Panc1 (cell line): Measurements from ENCODE around the gene KCNQ1.

Source experiments
- CTCF ChIP-seq: fragments of 450-650 bp; IDR thresholded peaks from 2 replicates; pipeline ENCODE4 v1.5.1; 2017; ENCODE audit warnings: mild to moderate bottlenecking
- SIN3A ChIP-seq: IDR thresholded peaks from 2 replicates; pipeline ENCODE4 v1.6.1; 2012; ENCODE audit warnings: low read depth, mild to moderate bottlenecking, low read length, moderate library complexity, borderline replicate concordance; ENCODE audit not compliant: insufficient read depth
- TF ChIP-seq, protein P1 (sequence below), 2 experiments: IDR thresholded peaks; 2 replicates each; pipeline ENCODE4 v1.6.1; 2011 to 2012; ENCODE audit warnings: low read depth in 2 of 2, control low read depth in 1 of 2, low read length in 1 of 2, mild to moderate bottlenecking in 1 of 2, moderate library complexity in 1 of 2; ENCODE audit not compliant: insufficient read depth in 1 of 2

DNA sequence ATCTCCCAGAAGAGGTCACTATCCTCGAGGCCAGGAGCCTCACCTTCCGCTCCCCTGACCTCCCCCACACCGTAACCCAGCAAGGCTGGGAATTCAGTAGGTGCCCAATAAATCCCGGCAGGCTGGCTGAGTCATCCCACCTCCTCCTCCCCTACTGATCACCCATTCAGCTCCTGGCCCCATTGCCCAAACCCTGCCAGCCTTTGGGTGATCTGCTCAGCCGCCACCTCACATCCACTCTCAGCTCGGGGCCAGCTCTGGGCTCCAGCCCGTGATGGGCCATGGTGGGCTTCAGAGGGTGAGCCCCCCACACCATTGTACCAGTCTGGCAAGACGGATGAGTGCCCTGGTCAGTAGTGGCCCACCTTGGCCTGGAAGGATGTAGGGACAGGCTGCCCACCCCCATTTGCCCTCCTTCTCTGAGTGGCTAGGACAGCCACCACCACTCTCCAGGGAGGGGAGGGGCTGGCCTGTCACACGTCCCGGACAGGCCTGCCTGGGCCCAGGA, 8.7 kb upstream of the KCNQ1 start:
- TF ChIP-seq CTCF (no peak), SIN3A (no peak)
- TF ChIP-seq, protein P1, sequence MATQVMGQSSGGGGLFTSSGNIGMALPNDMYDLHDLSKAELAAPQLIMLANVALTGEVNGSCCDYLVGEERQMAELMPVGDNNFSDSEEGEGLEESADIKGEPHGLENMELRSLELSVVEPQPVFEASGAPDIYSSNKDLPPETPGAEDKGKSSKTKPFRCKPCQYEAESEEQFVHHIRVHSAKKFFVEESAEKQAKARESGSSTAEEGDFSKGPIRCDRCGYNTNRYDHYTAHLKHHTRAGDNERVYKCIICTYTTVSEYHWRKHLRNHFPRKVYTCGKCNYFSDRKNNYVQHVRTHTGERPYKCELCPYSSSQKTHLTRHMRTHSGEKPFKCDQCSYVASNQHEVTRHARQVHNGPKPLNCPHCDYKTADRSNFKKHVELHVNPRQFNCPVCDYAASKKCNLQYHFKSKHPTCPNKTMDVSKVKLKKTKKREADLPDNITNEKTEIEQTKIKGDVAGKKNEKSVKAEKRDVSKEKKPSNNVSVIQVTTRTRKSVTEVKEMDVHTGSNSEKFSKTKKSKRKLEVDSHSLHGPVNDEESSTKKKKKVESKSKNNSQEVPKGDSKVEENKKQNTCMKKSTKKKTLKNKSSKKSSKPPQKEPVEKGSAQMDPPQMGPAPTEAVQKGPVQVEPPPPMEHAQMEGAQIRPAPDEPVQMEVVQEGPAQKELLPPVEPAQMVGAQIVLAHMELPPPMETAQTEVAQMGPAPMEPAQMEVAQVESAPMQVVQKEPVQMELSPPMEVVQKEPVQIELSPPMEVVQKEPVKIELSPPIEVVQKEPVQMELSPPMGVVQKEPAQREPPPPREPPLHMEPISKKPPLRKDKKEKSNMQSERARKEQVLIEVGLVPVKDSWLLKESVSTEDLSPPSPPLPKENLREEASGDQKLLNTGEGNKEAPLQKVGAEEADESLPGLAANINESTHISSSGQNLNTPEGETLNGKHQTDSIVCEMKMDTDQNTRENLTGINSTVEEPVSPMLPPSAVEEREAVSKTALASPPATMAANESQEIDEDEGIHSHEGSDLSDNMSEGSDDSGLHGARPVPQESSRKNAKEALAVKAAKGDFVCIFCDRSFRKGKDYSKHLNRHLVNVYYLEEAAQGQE (IDR thresholded peaks at IDR 0.05; ENCODE audit: insufficient read depth in 1 of 2, low read depth in 2 of 2, low read length in 1 of 2): no peak
